ENCODE data around the gene MAN1A2.
"Not testable (repeated sequence)": the region's sequence is repeated elsewhere in the genome, so short reads cannot be mapped to it uniquely, and the experiment has no call there.

The MAN1A2 gene

GRCh38 chr1:117466761-117467160 lies 99.5 kb downstream of the MAN1A2 start:
- no peaks in the 10 kb centered on the region for H3K9me3 ChIP-seq (ENCODE audit: control insufficient read depth, low read length)
- no peak overlapping the region for H3K4me3 ChIP-seq (ENCODE audit: low read length)
- no peaks in the 10 kb centered on the region for H3K27me3 ChIP-seq (replicated peaks; ENCODE audit: control insufficient read depth, insufficient read depth, low read length)
- H3K9ac ChIP-seq (ENCODE audit: low read length): no peak overlapping the region
- H3K36me3 ChIP-seq (ENCODE audit: control insufficient read depth, insufficient read depth, low read length, severe bottlenecking): peaks cover 30% of the 10 kb centered on the region
- DNase-seq (ENCODE audit: low read depth): peak; percentile 40
- H3K4me1 ChIP-seq (ENCODE audit: control insufficient read depth, insufficient read depth, low read length): no peaks in the 10 kb centered on the region

GRCh38 chr1:117467336-117467735 lies 100.1 kb downstream of the MAN1A2 start:
- DNase-seq (ENCODE audit: low read depth): peak; percentile 1
- H3K27me3 ChIP-seq (replicated peaks; ENCODE audit: control insufficient read depth, insufficient read depth, low read length): no peaks in the 10 kb centered on the region
- peaks cover 30% of the 10 kb centered on the region for H3K36me3 ChIP-seq (ENCODE audit: control insufficient read depth, insufficient read depth, low read length, severe bottlenecking)
- H3K9me3 ChIP-seq (ENCODE audit: control insufficient read depth, low read length): no peaks in the 10 kb centered on the region
- no peak overlapping the region for H3K9ac ChIP-seq (ENCODE audit: low read length)
- H3K4me3 ChIP-seq (ENCODE audit: low read length): no peak overlapping the region
- no peaks in the 10 kb centered on the region for H3K4me1 ChIP-seq (ENCODE audit: control insufficient read depth, insufficient read depth, low read length)

- H3K36me3 ChIP-seq (ENCODE audit: control insufficient read depth, insufficient read depth, low read length, severe bottlenecking): peaks cover 32% of the 10 kb centered on the region
Observed at GRCh38 chr1:117473063-117473462, 105.8 kb downstream of the MAN1A2 start.

GRCh38 chr1:117475495-117475894 lies 108.2 kb downstream of the MAN1A2 start:
- H3K27me3 ChIP-seq (replicated peaks; ENCODE audit: control insufficient read depth, insufficient read depth, low read length); DNase-seq (ENCODE audit: low read depth): not testable (repeated sequence)
- peaks cover 14% of the 10 kb centered on the region for H3K36me3 ChIP-seq (ENCODE audit: control insufficient read depth, insufficient read depth, low read length, severe bottlenecking)

More at GRCh38 chr1:117473063-117473462, 105.8 kb downstream of the MAN1A2 start:
- Histone ChIP-seq H3K4me3 (ENCODE audit: low read length) (no peak overlapping the region), H3K9me3 (ENCODE audit: control insufficient read depth, low read length) (peaks cover 2% of the 10 kb centered on the region), H3K4me1 (ENCODE audit: control insufficient read depth, insufficient read depth, low read length) (no peaks in the 10 kb centered on the region), H3K27me3 (replicated peaks; ENCODE audit: control insufficient read depth, insufficient read depth, low read length) (no peaks in the 10 kb centered on the region), H3K9ac (ENCODE audit: low read length) (no peak overlapping the region)
- DNase-seq (ENCODE audit: low read depth): no peak

GRCh38 chr1:117479086-117479485 lies 111.8 kb downstream of the MAN1A2 start:
- H3K4me1 ChIP-seq (ENCODE audit: control insufficient read depth, insufficient read depth, low read length): no peaks in the 10 kb centered on the region
- peaks cover 2% of the 10 kb centered on the region for H3K9me3 ChIP-seq (ENCODE audit: control insufficient read depth, low read length)
- no peak overlapping the region for H3K4me3 ChIP-seq (ENCODE audit: low read length)
- no peak for DNase-seq (ENCODE audit: low read depth)
- peaks cover 18% of the 10 kb centered on the region for H3K36me3 ChIP-seq (ENCODE audit: control insufficient read depth, insufficient read depth, low read length, severe bottlenecking)
- no peak overlapping the region for H3K9ac ChIP-seq (ENCODE audit: low read length)
- no peaks in the 10 kb centered on the region for H3K27me3 ChIP-seq (replicated peaks; ENCODE audit: control insufficient read depth, insufficient read depth, low read length)

More at GRCh38 chr1:117475495-117475894, 108.2 kb downstream of the MAN1A2 start:
- not testable (repeated sequence) for H3K9ac ChIP-seq (ENCODE audit: low read length); H3K4me3 ChIP-seq (ENCODE audit: low read length); H3K4me1 ChIP-seq (ENCODE audit: control insufficient read depth, insufficient read depth, low read length); H3K9me3 ChIP-seq (ENCODE audit: control insufficient read depth, low read length)

- no peak overlapping the region for H3K9ac ChIP-seq (ENCODE audit: low read length)
- H3K27me3 ChIP-seq (replicated peaks; ENCODE audit: control insufficient read depth, insufficient read depth, low read length): no peaks in the 10 kb centered on the region
- H3K4me1 ChIP-seq (ENCODE audit: control insufficient read depth, insufficient read depth, low read length): no peaks in the 10 kb centered on the region
- H3K9me3 ChIP-seq (ENCODE audit: control insufficient read depth, low read length): no peaks in the 10 kb centered on the region
- no peak for DNase-seq (ENCODE audit: low read depth)
- H3K36me3 ChIP-seq (ENCODE audit: control insufficient read depth, insufficient read depth, low read length, severe bottlenecking): peaks cover 13% of the 10 kb centered on the region
- H3K4me3 ChIP-seq (ENCODE audit: low read length): no peak overlapping the region
Observed at GRCh38 chr1:117481410-117481809, 114.2 kb downstream of the MAN1A2 start.

GRCh38 chr1:117493906-117494305 lies 126.7 kb downstream of the MAN1A2 start:
- Histone ChIP-seq H3K9me3 (ENCODE audit: control insufficient read depth, low read length) (no peaks in the 10 kb centered on the region), H3K4me1 (ENCODE audit: control insufficient read depth, insufficient read depth, low read length) (peaks cover 29% of the 10 kb centered on the region), H3K36me3 (ENCODE audit: control insufficient read depth, insufficient read depth, low read length, severe bottlenecking) (peaks cover 6% of the 10 kb centered on the region), H3K9ac (ENCODE audit: low read length) (no peak overlapping the region), H3K27me3 (replicated peaks; ENCODE audit: control insufficient read depth, insufficient read depth, low read length) (no peaks in the 10 kb centered on the region), H3K4me3 (ENCODE audit: low read length) (no peak overlapping the region)
- no peak for DNase-seq (ENCODE audit: low read depth)

- no peak for DNase-seq (ENCODE audit: low read depth)
- H3K36me3 ChIP-seq (ENCODE audit: control insufficient read depth, insufficient read depth, low read length, severe bottlenecking): peaks cover 14% of the 10 kb centered on the region
- H3K4me3 ChIP-seq (ENCODE audit: low read length): no peak overlapping the region
- H3K9ac ChIP-seq (ENCODE audit: low read length): no peak overlapping the region
- H3K4me1 ChIP-seq (ENCODE audit: control insufficient read depth, insufficient read depth, low read length): peaks cover 24% of the 10 kb centered on the region
- no peaks in the 10 kb centered on the region for H3K27me3 ChIP-seq (replicated peaks; ENCODE audit: control insufficient read depth, insufficient read depth, low read length)
- H3K9me3 ChIP-seq (ENCODE audit: control insufficient read depth, low read length): no peaks in the 10 kb centered on the region
Observed at GRCh38 chr1:117495068-117495467, 127.8 kb downstream of the MAN1A2 start.

GRCh38 chr1:117499071-117499470 lies 131.8 kb downstream of the MAN1A2 start:
- peaks cover 24% of the 10 kb centered on the region for H3K36me3 ChIP-seq (ENCODE audit: control insufficient read depth, insufficient read depth, low read length, severe bottlenecking)
- no peak overlapping the region for H3K9ac ChIP-seq (ENCODE audit: low read length)
- H3K4me3 ChIP-seq (ENCODE audit: low read length): no peak overlapping the region
- H3K4me1 ChIP-seq (ENCODE audit: control insufficient read depth, insufficient read depth, low read length): peaks cover 3% of the 10 kb centered on the region
- no peaks in the 10 kb centered on the region for H3K9me3 ChIP-seq (ENCODE audit: control insufficient read depth, low read length)
- peak; percentile 59 for DNase-seq (ENCODE audit: low read depth)
- H3K27me3 ChIP-seq (replicated peaks; ENCODE audit: control insufficient read depth, insufficient read depth, low read length): no peaks in the 10 kb centered on the region

GRCh38 chr1:117500584-117500983 lies 133.3 kb downstream of the MAN1A2 start:
- Histone ChIP-seq H3K4me1 (ENCODE audit: control insufficient read depth, insufficient read depth, low read length) (peaks cover 8% of the 10 kb centered on the region), H3K9ac (ENCODE audit: low read length) (no peak overlapping the region), H3K9me3 (ENCODE audit: control insufficient read depth, low read length) (no peaks in the 10 kb centered on the region), H3K27me3 (replicated peaks; ENCODE audit: control insufficient read depth, insufficient read depth, low read length) (no peaks in the 10 kb centered on the region), H3K36me3 (ENCODE audit: control insufficient read depth, insufficient read depth, low read length, severe bottlenecking) (peaks cover 27% of the 10 kb centered on the region), H3K4me3 (ENCODE audit: low read length) (no peak overlapping the region)
- no peak for DNase-seq (ENCODE audit: low read depth)

GRCh38 chr1:117501281-117501680 lies 134.0 kb downstream of the MAN1A2 start:
- no peaks in the 10 kb centered on the region for H3K27me3 ChIP-seq (replicated peaks; ENCODE audit: control insufficient read depth, insufficient read depth, low read length)
- peaks cover 8% of the 10 kb centered on the region for H3K4me1 ChIP-seq (ENCODE audit: control insufficient read depth, insufficient read depth, low read length)
- H3K9me3 ChIP-seq (ENCODE audit: control insufficient read depth, low read length): no peaks in the 10 kb centered on the region
- H3K9ac ChIP-seq (ENCODE audit: low read length): no peak overlapping the region
- H3K36me3 ChIP-seq (ENCODE audit: control insufficient read depth, insufficient read depth, low read length, severe bottlenecking): peaks cover 29% of the 10 kb centered on the region
- DNase-seq (ENCODE audit: low read depth): peak; percentile 69
- no peak overlapping the region for H3K4me3 ChIP-seq (ENCODE audit: low read length)

GRCh38 chr1:117511273-117511672 lies 144.0 kb downstream of the MAN1A2 start:
- no peak overlapping the region for H3K4me3 ChIP-seq (ENCODE audit: low read length)
- H3K9me3 ChIP-seq (ENCODE audit: control insufficient read depth, low read length): no peaks in the 10 kb centered on the region
- peaks cover under 1% of the 10 kb centered on the region for H3K36me3 ChIP-seq (ENCODE audit: control insufficient read depth, insufficient read depth, low read length, severe bottlenecking)
- no peak overlapping the region for H3K9ac ChIP-seq (ENCODE audit: low read length)
- no peak for DNase-seq (ENCODE audit: low read depth)
- H3K4me1 ChIP-seq (ENCODE audit: control insufficient read depth, insufficient read depth, low read length): no peaks in the 10 kb centered on the region
- H3K27me3 ChIP-seq (replicated peaks; ENCODE audit: control insufficient read depth, insufficient read depth, low read length): no peaks in the 10 kb centered on the region
